AG04450 (cell line): ENCODE measurements around the gene CDH18. TPM values are rescaled to one million over a fixed set of nuclear protein-coding genes. Genes with fewer than 3 reads are reported as not detected.

ENCODE experiments used
- CTCF ChIA-PET: fragments of 300-600, 350-600 bp; formaldehyde crosslinking; extraction: SDS; loops from one replicate; lab custom pipeline; 2022; ENCODE audit warnings: antibody characterized with exemption, inconsistent platforms; lab: Charles Lee
- POLR2A ChIA-PET: fragments of 350-600 bp; formaldehyde crosslinking; extraction: SDS; loops from one replicate; lab custom pipeline; 2021; ENCODE audit warnings: antibody characterized with exemption, inconsistent platforms; lab: Yijun Ruan, JAX
- DNase-seq: peaks from one replicate; pipeline ENCODE4 v3.0.0-alpha.2; 2011; ENCODE audit warnings: low read depth, low spot score
- H3K27ac ChIP-seq: one replicate; pipeline ENCODE4 v1.5.1; 2012; ENCODE audit warnings: low read depth, low read length, control low read depth
- H3K27me3 ChIP-seq: one replicate; pipeline ENCODE4 v1.6.0; 2012; ENCODE audit warnings: low read length; ENCODE audit not compliant: control insufficient read depth, insufficient read depth
- H3K4me3 ChIP-seq: 2 replicates; pipeline ENCODE4 v1.5.1; 2011; ENCODE audit warnings: mild to moderate bottlenecking, low read depth, low read length, control low read depth
- H3K9me3 ChIP-seq: 2 replicates; pipeline ENCODE4 v1.5.1; 2012; ENCODE audit warnings: low read length; ENCODE audit not compliant: control insufficient read depth, insufficient read depth
- CTCF ChIP-seq: IDR thresholded peaks from 2 replicates; pipeline ENCODE4 v1.5.1; 2011; ENCODE audit warnings: low read depth, low read length, control low read depth, inconsistent platforms
- polyA plus RNA-seq: library from polyadenylated mRNA; depleted of rRNA; stranded (reverse); fragments of >200 nt; gene quantifications from 2 replicates; pipeline ENCODE4 v1.2.3, GENCODE V29; 2011

Gene CDH18
- polyA plus RNA-seq, 1 experiment: 0.19 TPM

- no peak for TF ChIP-seq CTCF
- no peak overlapping the region for H3K27ac ChIP-seq
- H3K9me3 ChIP-seq: no peaks in the 10 kb centered on the region
- POLR2A ChIA-PET: no interaction called here
- H3K27me3 ChIP-seq: no peaks in the 10 kb centered on the region
- DNase-seq: no peak
- H3K4me3 ChIP-seq: no peak overlapping the region
- CTCF ChIA-PET: interaction anchor here (0.9 kb wide), 1 partner anchor 18 kb away, joined by 3 read pairs; no protein-coding TSS in a partner anchor
These were observed 129.0 kb downstream of the CDH18 start for GRCh38 chr5:19859020-19859419.

GRCh38 chr5:19855931-19856330 lies 132.1 kb downstream of the CDH18 start:
- ChIA-PET POLR2A (no interaction called here), CTCF (no interaction called here)
- Histone ChIP-seq H3K27ac (no peak overlapping the region), H3K4me3 (no peak overlapping the region), H3K9me3 (no peaks in the 10 kb centered on the region), H3K27me3 (no peaks in the 10 kb centered on the region)
- TF ChIP-seq CTCF: no peak
- DNase-seq: peak; percentile 7

DNA sequence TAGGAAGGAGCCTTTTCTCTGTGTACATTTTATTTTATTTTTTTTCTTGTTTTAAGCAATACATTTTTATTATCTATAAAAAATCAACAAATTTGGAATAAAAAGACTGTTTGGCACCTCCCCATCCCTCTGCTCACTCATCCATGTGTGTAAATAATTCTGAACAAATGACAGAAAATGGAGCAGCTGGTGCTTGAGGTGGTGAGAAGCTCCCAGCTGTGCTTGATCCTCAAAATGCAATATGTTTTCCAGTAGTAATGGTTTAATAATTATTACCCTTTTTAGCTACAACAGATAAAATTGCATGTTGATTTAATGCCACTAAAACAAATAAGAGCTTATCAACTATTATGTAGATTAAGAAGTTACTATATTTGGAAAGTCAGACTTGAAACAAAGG lies 132.5 kb downstream of the CDH18 start:
- Histone ChIP-seq H3K9me3 (no peaks in the 10 kb centered on the region), H3K27me3 (no peaks in the 10 kb centered on the region), H3K4me3 (no peak overlapping the region), H3K27ac (no peak overlapping the region)
- ChIA-PET CTCF (no interaction called here), POLR2A (no interaction called here)
- TF ChIP-seq CTCF: no peak
- DNase-seq: no peak

- ChIA-PET POLR2A (no interaction called here), CTCF (no interaction called here)
- Histone ChIP-seq H3K4me3 (no peak overlapping the region), H3K27ac (no peak overlapping the region), H3K27me3 (no peaks in the 10 kb centered on the region), H3K9me3 (no peaks in the 10 kb centered on the region)
- no peak for TF ChIP-seq CTCF
- no peak for DNase-seq
These were observed 133.0 kb downstream of the CDH18 start for GRCh38 chr5:19855031-19855430.

GRCh38 chr5:19853616-19854240 lies 134.3 kb downstream of the CDH18 start:
- POLR2A ChIA-PET: no interaction called here
- CTCF ChIA-PET: interaction anchor here (0.6 kb wide), 1 partner anchor 138 kb away, joined by 5 read pairs; no protein-coding TSS in a partner anchor
- no peaks in the 10 kb centered on the region for H3K27me3 ChIP-seq
- peak; percentile 46 for DNase-seq
- peak overlapping the region; percentile 42 for H3K27ac ChIP-seq
- no peaks in the 10 kb centered on the region for H3K9me3 ChIP-seq
- no peak overlapping the region for H3K4me3 ChIP-seq
- no peak for TF ChIP-seq CTCF
